HUES64 (cell line): ENCODE measurements around the gene ARHGEF7.
"Not testable (repeated sequence)": the region's sequence is repeated elsewhere in the genome, so short reads cannot be mapped to it uniquely, and the experiment has no call there.

Experiments
- H3K27ac ChIP-seq: 2 replicates; pipeline ENCODE4 v1.7.0; 2013; ENCODE audit warnings: low read depth, low read length, inconsistent platforms
- H3K27me3 ChIP-seq: 2 replicates; pipeline ENCODE4 v1.6.1; 2013; ENCODE audit warnings: mild to moderate bottlenecking, low read length; ENCODE audit not compliant: insufficient read depth
- H3K36me3 ChIP-seq: 2 replicates; pipeline ENCODE4 v1.6.1; 2013; ENCODE audit warnings: mild to moderate bottlenecking, low read length; ENCODE audit not compliant: insufficient read depth
- H3K4me1 ChIP-seq: 2 replicates; pipeline ENCODE4 v1.6.1; 2013; ENCODE audit warnings: mild to moderate bottlenecking, low read length, moderate library complexity; ENCODE audit not compliant: insufficient read depth
- H3K4me3 ChIP-seq: 2 replicates; pipeline ENCODE4 v1.5.1; 2013; ENCODE audit warnings: mild to moderate bottlenecking, low read length, moderate library complexity
- H3K9ac ChIP-seq: 2 replicates; pipeline ENCODE4 v1.6.1; 2013; ENCODE audit warnings: mild to moderate bottlenecking, low read depth, low read length
- H3K9me3 ChIP-seq: 2 replicates; pipeline ENCODE4 v1.6.1; 2013; ENCODE audit warnings: low read depth, low read length; ENCODE audit not compliant: insufficient read depth
- WGBS: fragments of 150-250, 120-280 bp; methylation state at CpG from one replicate; pipeline ENCODE4 v1.1.7; 2013; ENCODE audit warnings: missing lambda C conversion rate; 5-methylcytosine and 5-hydroxymethylcytosine counted together

The ARHGEF7 gene

GRCh38 chr13:111247552-111247951 lies 132.4 kb downstream of the ARHGEF7 start:
- Histone ChIP-seq H3K4me3 (no peak overlapping the region), H3K27me3 (no peaks in the 10 kb centered on the region), H3K36me3 (peaks cover 54% of the 10 kb centered on the region), H3K9me3 (no peaks in the 10 kb centered on the region), H3K4me1 (0 out of 2 replicates have a peak, but pooled peaks cover 3% of the 10 kb centered on the region), H3K27ac (no peak overlapping the region), H3K9ac (no peak overlapping the region)
- 97% methylated on average over 7 of the region's 7 CpGs for WGBS

GRCh38 chr13:111248822-111249221 lies 133.7 kb downstream of the ARHGEF7 start:
- H3K4me1 ChIP-seq, result 0 out of 2 replicates have a peak, but pooled peaks cover 3% of the 10 kb centered on the region
- WGBS, result 89% methylated on average over 3 of the region's 3 CpGs
- H3K9ac ChIP-seq, result no peak overlapping the region
- no peak overlapping the region for H3K4me3 ChIP-seq
- H3K27me3 ChIP-seq, result no peaks in the 10 kb centered on the region
- no peaks in the 10 kb centered on the region for H3K9me3 ChIP-seq
- H3K27ac ChIP-seq, result no peak overlapping the region
- H3K36me3 ChIP-seq, result peaks cover 54% of the 10 kb centered on the region

GRCh38 chr13:111249637-111250360 lies 134.7 kb downstream of the ARHGEF7 start:
- Histone ChIP-seq H3K36me3 (peaks cover 50% of the 10 kb centered on the region), H3K9ac (no peak overlapping the region), H3K27ac (no peak overlapping the region), H3K9me3 (no peaks in the 10 kb centered on the region), H3K4me3 (no peak overlapping the region), H3K4me1 (0 out of 2 replicates have a peak, but pooled peaks cover 3% of the 10 kb centered on the region), H3K27me3 (no peaks in the 10 kb centered on the region)
- WGBS, result 95% methylated on average over 12 of the region's 12 CpGs

DNA sequence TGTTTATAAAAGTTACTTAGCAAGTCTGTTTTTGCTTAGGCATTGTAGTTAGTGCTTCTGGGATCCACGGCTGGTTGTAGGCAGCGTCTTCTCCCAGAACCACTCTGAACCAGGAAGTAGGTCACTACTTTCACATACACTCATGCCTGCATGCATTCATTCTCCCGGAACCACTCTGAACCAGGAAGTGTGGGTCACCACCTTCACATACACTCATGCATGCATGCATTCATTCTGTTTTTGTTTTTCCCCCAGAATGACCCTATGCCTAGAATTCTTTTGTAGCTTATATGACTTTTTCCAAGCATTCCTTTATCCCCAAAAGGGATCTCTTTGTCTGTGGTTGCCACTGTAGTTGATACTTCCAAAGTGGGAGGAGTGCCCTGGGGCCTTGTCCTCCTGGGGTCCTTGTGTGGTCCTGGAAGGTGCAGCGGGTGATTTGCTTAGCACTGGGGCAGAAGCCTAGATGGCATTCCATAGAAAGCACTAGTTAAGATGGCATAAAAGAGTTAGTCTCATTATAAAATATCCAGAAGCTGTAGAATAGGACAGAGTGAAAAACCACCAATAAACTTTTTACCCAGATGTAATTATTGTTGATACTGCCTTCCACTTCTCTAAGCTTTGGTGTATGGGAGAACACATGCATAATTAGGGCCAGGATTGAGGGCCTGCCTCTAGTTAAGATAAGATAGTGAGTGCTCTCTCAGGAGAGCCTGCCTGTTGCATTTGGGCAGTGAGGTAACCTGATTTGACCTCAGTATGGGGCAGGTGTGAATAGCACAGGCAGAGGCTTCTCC lies 136.7 kb downstream of the ARHGEF7 start:
- 0 out of 2 replicates have a peak, but pooled peaks cover 3% of the 10 kb centered on the region for H3K4me1 ChIP-seq
- peaks cover 38% of the 10 kb centered on the region for H3K36me3 ChIP-seq
- H3K9me3 ChIP-seq, result no peaks in the 10 kb centered on the region
- no peak overlapping the region for H3K4me3 ChIP-seq
- no peaks in the 10 kb centered on the region for H3K27me3 ChIP-seq
- H3K9ac ChIP-seq, result no peak overlapping the region
- no peak overlapping the region for H3K27ac ChIP-seq
- 89% methylated on average over 4 of the region's 4 CpGs for WGBS

GRCh38 chr13:111252446-111253364 lies 137.6 kb downstream of the ARHGEF7 start:
- 76% methylated on average over 5 of the region's 6 CpGs for WGBS
- H3K4me3 ChIP-seq, result no peak overlapping the region
- no peaks in the 10 kb centered on the region for H3K9me3 ChIP-seq
- H3K27ac ChIP-seq, result no peak overlapping the region
- H3K27me3 ChIP-seq, result no peaks in the 10 kb centered on the region
- H3K36me3 ChIP-seq, result peaks cover 42% of the 10 kb centered on the region
- H3K9ac ChIP-seq, result no peak overlapping the region
- H3K4me1 ChIP-seq, result 0 out of 2 replicates have a peak, but pooled peaks cover 3% of the 10 kb centered on the region

DNA sequence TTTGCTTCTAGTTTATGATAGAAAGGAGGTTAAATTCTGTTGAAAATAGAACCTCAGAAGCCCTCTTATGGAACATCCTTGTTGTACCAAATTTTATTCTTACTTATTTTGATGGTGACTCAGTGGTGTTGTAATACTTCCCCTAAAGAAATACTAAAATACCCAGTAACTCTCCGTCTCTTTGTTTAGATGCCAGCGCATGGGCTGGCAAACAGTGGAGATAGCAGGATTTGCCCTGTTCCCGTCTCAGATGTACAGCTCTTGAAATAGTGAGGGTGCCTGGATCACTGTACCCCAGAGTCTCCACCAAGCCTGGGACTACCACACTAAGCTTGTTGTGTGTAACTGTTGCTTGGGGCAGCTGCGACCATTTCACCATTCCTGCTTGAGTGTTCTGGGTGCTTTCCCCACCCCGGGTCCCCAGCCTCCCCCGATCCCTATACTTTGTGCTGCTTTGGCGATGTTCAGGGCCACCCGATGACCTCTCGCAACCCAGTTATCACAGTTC lies 138.3 kb downstream of the ARHGEF7 start:
- WGBS, result 97% methylated on average over 9 of the region's 9 CpGs
- Histone ChIP-seq H3K4me3 (no peak overlapping the region), H3K36me3 (peaks cover 42% of the 10 kb centered on the region), H3K9me3 (no peaks in the 10 kb centered on the region), H3K9ac (no peak overlapping the region), H3K27ac (no peak overlapping the region), H3K4me1 (0 out of 2 replicates have a peak, but pooled peaks cover 3% of the 10 kb centered on the region), H3K27me3 (no peaks in the 10 kb centered on the region)

- Histone ChIP-seq H3K27ac (no peak overlapping the region), H3K4me3 (no peak overlapping the region), H3K36me3 (peaks cover 54% of the 10 kb centered on the region), H3K9ac (no peak overlapping the region), H3K9me3 (no peaks in the 10 kb centered on the region), H3K4me1 (0 out of 2 replicates have a peak, but pooled peaks cover 3% of the 10 kb centered on the region), H3K27me3 (no peaks in the 10 kb centered on the region)
- WGBS, result 98% methylated on average over 10 of the region's 10 CpGs
Observed at GRCh38 chr13:111255228-111255790, 140.2 kb downstream of the ARHGEF7 start.

- H3K27me3 ChIP-seq, result no peaks in the 10 kb centered on the region
- no peak overlapping the region for H3K9ac ChIP-seq
- H3K27ac ChIP-seq, result no peak overlapping the region
- H3K9me3 ChIP-seq, result no peaks in the 10 kb centered on the region
- 97% methylated on average over 8 of the region's 8 CpGs for WGBS
- H3K36me3 ChIP-seq, result peaks cover 54% of the 10 kb centered on the region
- H3K4me3 ChIP-seq, result no peak overlapping the region
- 0 out of 2 replicates have a peak, but pooled peaks cover 3% of the 10 kb centered on the region for H3K4me1 ChIP-seq
Observed at GRCh38 chr13:111256458-111256857, 141.3 kb downstream of the ARHGEF7 start.

DNA sequence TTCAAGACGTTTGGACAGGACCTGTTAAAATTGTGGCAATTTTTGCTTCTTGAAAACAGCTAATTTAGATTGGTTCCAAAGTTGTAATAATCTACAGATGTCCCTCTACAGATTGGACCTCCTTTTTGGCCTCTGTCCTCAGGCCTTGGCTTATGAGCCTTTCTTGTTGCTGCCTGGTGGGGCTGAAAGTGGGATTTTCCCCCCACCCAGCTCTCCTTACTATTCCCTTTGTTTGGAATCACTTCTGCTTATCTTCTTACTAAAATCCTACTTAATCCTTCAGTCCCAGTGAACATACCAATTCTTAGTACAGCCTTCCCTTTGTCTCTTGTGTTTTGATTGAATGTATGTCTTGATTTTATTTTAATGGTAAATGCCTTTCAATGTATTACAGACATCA lies 141.8 kb downstream of the ARHGEF7 start:
- H3K36me3 ChIP-seq, result peaks cover 51% of the 10 kb centered on the region
- H3K27me3 ChIP-seq, result no peaks in the 10 kb centered on the region
- H3K27ac ChIP-seq, result no peak overlapping the region
- 89% methylated on average over 1 of the region's 1 CpG for WGBS
- H3K4me1 ChIP-seq, result no peaks in the 10 kb centered on the region
- H3K9ac ChIP-seq, result no peak overlapping the region
- no peaks in the 10 kb centered on the region for H3K9me3 ChIP-seq
- H3K4me3 ChIP-seq, result no peak overlapping the region

GRCh38 chr13:111257899-111258298 lies 142.8 kb downstream of the ARHGEF7 start:
- H3K4me1 ChIP-seq, H3K4me3 ChIP-seq, H3K9ac ChIP-seq, H3K9me3 ChIP-seq, H3K27me3 ChIP-seq, H3K27ac ChIP-seq: not testable (repeated sequence)
- H3K36me3 ChIP-seq, result peaks cover 51% of the 10 kb centered on the region
- WGBS, result 92% methylated on average over 2 of the region's 2 CpGs
